Measurements from ENCODE around the gene GRXCR1. TPM values are rescaled to one million over a fixed set of nuclear protein-coding genes. Genes with fewer than 3 reads are reported as not detected.

The GRXCR1 gene
- total RNA-seq, 1 donor, result not detected

- TF ChIP-seq CTCF (IDR thresholded peaks at IDR 0.05; ENCODE audit: insufficient read depth, low read length), result no peak
- DNase-seq (ENCODE audit: low read depth), result no peak
- H3K4me3 ChIP-seq (ENCODE audit: low read depth, low read length), result no peak overlapping the region
Observed at GRCh38 chr4:43071069-43071468, 178.6 kb downstream of the GRXCR1 start.

Small RNAs within 50 kb of the gene (small RNA-seq; reads per million reads assigned to genes)
- not detected for gene RN7SKP82

Other genes with a start within 250 kb of the GRXCR1 start
- gene ATP8A1, start 235.6 kb upstream of the GRXCR1 start, total RNA-seq (ENCODE audit: low replicate concordance), result 7.5 TPM in 2 replicates

All from fibroblast of the aortic adventitia (primary cell).